GM12801 (cell line): ENCODE measurements around the gene RBM22.

Experiments used
- CTCF ChIP-seq: IDR thresholded peaks from one replicate; pipeline ENCODE4 v1.5.1; 2011; ENCODE audit warnings: control low read depth; ENCODE audit not compliant: insufficient read length; ENCODE audit errors: extremely low read depth

The RBM22 gene

GRCh38 chr5:150653762-150654556 lies 46.9 kb downstream of the RBM22 start:
- TF ChIP-seq CTCF, result no peak

- TF ChIP-seq CTCF, result no peak
Measured at GRCh38 chr5:150653145-150653761, 47.6 kb downstream of the RBM22 start.

- TF ChIP-seq CTCF, result no peak
Measured at GRCh38 chr5:150651924-150652671, 48.8 kb downstream of the RBM22 start.

- TF ChIP-seq CTCF, result no peak
Measured at GRCh38 chr5:150651382-150651781, 49.5 kb downstream of the RBM22 start.

GRCh38 chr5:150650021-150651006 lies 50.5 kb downstream of the RBM22 start:
- TF ChIP-seq CTCF, result no peak

GRCh38 chr5:150649108-150650020 lies 51.5 kb downstream of the RBM22 start:
- no peak for TF ChIP-seq CTCF
